IPS-18a (cell line): ENCODE data around the gene GPER1.

ENCODE experiments used
- H3K27ac ChIP-seq: one replicate; pipeline ENCODE4 v1.5.1; 2013; ENCODE audit warnings: low read length
- H3K27me3 ChIP-seq: one replicate; pipeline ENCODE4 v1.6.1; 2013; ENCODE audit warnings: mild to moderate bottlenecking, low read length; ENCODE audit not compliant: control insufficient read depth, insufficient read depth
- H3K36me3 ChIP-seq: one replicate; pipeline ENCODE4 v1.6.1; 2013; ENCODE audit warnings: low read depth, low read length; ENCODE audit not compliant: control insufficient read depth
- H3K4me1 ChIP-seq: one replicate; pipeline ENCODE4 v1.6.1; 2013; ENCODE audit warnings: low read depth, low read length; ENCODE audit not compliant: control insufficient read depth
- H3K4me3 ChIP-seq: one replicate; pipeline ENCODE4 v1.5.1; 2013; ENCODE audit warnings: low read length
- H3K9ac ChIP-seq: one replicate; pipeline ENCODE4 v1.6.1; 2013; ENCODE audit warnings: mild to moderate bottlenecking, low read length, moderate library complexity
- H3K9me3 ChIP-seq: one replicate; pipeline ENCODE4 v1.6.1; 2013; ENCODE audit warnings: low read depth, low read length; ENCODE audit not compliant: control insufficient read depth

The GPER1 gene

GRCh38 chr7:1049006-1049741 is 38.7 kb upstream of the GPER1 start:
- H3K36me3 ChIP-seq = no peaks in the 10 kb centered on the region
- H3K27ac ChIP-seq = no peak overlapping the region
- no peak overlapping the region for H3K9ac ChIP-seq
- no peaks in the 10 kb centered on the region for H3K27me3 ChIP-seq
- H3K9me3 ChIP-seq = no peaks in the 10 kb centered on the region
- peaks cover 17% of the 10 kb centered on the region for H3K4me1 ChIP-seq
- no peak overlapping the region for H3K4me3 ChIP-seq

GRCh38 chr7:1049801-1050200 is 38.1 kb upstream of the GPER1 start:
- Histone ChIP-seq H3K4me3 (no peak overlapping the region), H3K9me3 (no peaks in the 10 kb centered on the region), H3K27ac (no peak overlapping the region), H3K36me3 (no peaks in the 10 kb centered on the region), H3K4me1 (peaks cover 17% of the 10 kb centered on the region), H3K9ac (no peak overlapping the region), H3K27me3 (no peaks in the 10 kb centered on the region)

GRCh38 chr7:1050254-1050906 is 37.5 kb upstream of the GPER1 start:
- H3K4me1 ChIP-seq = peaks cover 12% of the 10 kb centered on the region
- H3K36me3 ChIP-seq = no peaks in the 10 kb centered on the region
- no peak overlapping the region for H3K9ac ChIP-seq
- H3K9me3 ChIP-seq = no peaks in the 10 kb centered on the region
- H3K27ac ChIP-seq = no peak overlapping the region
- H3K27me3 ChIP-seq = no peaks in the 10 kb centered on the region
- no peak overlapping the region for H3K4me3 ChIP-seq

GRCh38 chr7:1050956-1051690 is 36.8 kb upstream of the GPER1 start:
- H3K27ac ChIP-seq = no peak overlapping the region
- H3K4me1 ChIP-seq = peaks cover 11% of the 10 kb centered on the region
- H3K27me3 ChIP-seq = no peaks in the 10 kb centered on the region
- no peaks in the 10 kb centered on the region for H3K9me3 ChIP-seq
- H3K4me3 ChIP-seq = no peak overlapping the region
- no peaks in the 10 kb centered on the region for H3K36me3 ChIP-seq
- H3K9ac ChIP-seq = no peak overlapping the region

- Histone ChIP-seq H3K4me1 (peaks cover 11% of the 10 kb centered on the region), H3K9ac (no peak overlapping the region)
Observed at GRCh38 chr7:1052031-1052818, 35.7 kb upstream of the GPER1 start.

GRCh38 chr7:1053002-1053411 is 34.9 kb upstream of the GPER1 start:
- Histone ChIP-seq H3K27me3 (no peaks in the 10 kb centered on the region), H3K9me3 (no peaks in the 10 kb centered on the region), H3K4me1 (peaks cover 11% of the 10 kb centered on the region), H3K36me3 (no peaks in the 10 kb centered on the region), H3K4me3 (no peak overlapping the region), H3K9ac (no peak overlapping the region), H3K27ac (no peak overlapping the region)

More at GRCh38 chr7:1052031-1052818, 35.7 kb upstream of the GPER1 start:
- Histone ChIP-seq H3K9me3 (no peaks in the 10 kb centered on the region), H3K4me3 (no peak overlapping the region), H3K36me3 (no peaks in the 10 kb centered on the region), H3K27ac (no peak overlapping the region), H3K27me3 (no peaks in the 10 kb centered on the region)

- Histone ChIP-seq H3K36me3 (no peaks in the 10 kb centered on the region), H3K4me1 (peaks cover 11% of the 10 kb centered on the region), H3K4me3 (no peak overlapping the region), H3K9ac (no peak overlapping the region), H3K9me3 (no peaks in the 10 kb centered on the region), H3K27ac (no peak overlapping the region), H3K27me3 (no peaks in the 10 kb centered on the region)
Observed at GRCh38 chr7:1053816-1054370, 34.0 kb upstream of the GPER1 start.

- no peak overlapping the region for H3K27ac ChIP-seq
- no peaks in the 10 kb centered on the region for H3K27me3 ChIP-seq
- H3K4me3 ChIP-seq = no peak overlapping the region
Observed at GRCh38 chr7:1054438-1054837, 33.5 kb upstream of the GPER1 start.

GRCh38 chr7:1054861-1055450 is 33.0 kb upstream of the GPER1 start:
- H3K9ac ChIP-seq = no peak overlapping the region
- H3K9me3 ChIP-seq = no peaks in the 10 kb centered on the region
- H3K4me1 ChIP-seq = peaks cover 11% of the 10 kb centered on the region
- H3K36me3 ChIP-seq = no peaks in the 10 kb centered on the region
- H3K27ac ChIP-seq = no peak overlapping the region
- H3K27me3 ChIP-seq = no peaks in the 10 kb centered on the region
- H3K4me3 ChIP-seq = no peak overlapping the region

More at GRCh38 chr7:1054438-1054837, 33.5 kb upstream of the GPER1 start:
- Histone ChIP-seq H3K36me3 (no peaks in the 10 kb centered on the region), H3K9me3 (no peaks in the 10 kb centered on the region), H3K9ac (no peak overlapping the region), H3K4me1 (peaks cover 11% of the 10 kb centered on the region)

GRCh38 chr7:1055491-1055955 is 32.4 kb upstream of the GPER1 start:
- Histone ChIP-seq H3K27ac (no peak overlapping the region), H3K9ac (no peak overlapping the region), H3K27me3 (no peaks in the 10 kb centered on the region), H3K4me1 (peaks cover 11% of the 10 kb centered on the region), H3K36me3 (no peaks in the 10 kb centered on the region), H3K9me3 (no peaks in the 10 kb centered on the region), H3K4me3 (no peak overlapping the region)
